Fibroblast of skin of left biceps (primary cell): Measurements from ENCODE around the gene HDAC4.

Source experiments
- DNase-seq, 2 experiments: peaks; one replicate each; pipeline ENCODE4 v3.0.0-alpha.2; 2013; ENCODE audit warnings: low read depth in 2 of 2

HDAC4 gene

GRCh38 chr2:239369631-239370161 lies 31.1 kb downstream of the HDAC4 start:
- no peak for DNase-seq

GRCh38 chr2:239368906-239369552 lies 31.8 kb downstream of the HDAC4 start:
- no peak for DNase-seq

GRCh38 chr2:239368321-239368720 lies 32.5 kb downstream of the HDAC4 start:
- no peak for DNase-seq

GRCh38 chr2:239366740-239367139 lies 34.1 kb downstream of the HDAC4 start:
- DNase-seq, result no peak

- no peak for DNase-seq
Observed at GRCh38 chr2:239365782-239366435, 34.9 kb downstream of the HDAC4 start.

- no peak for DNase-seq
Observed at GRCh38 chr2:239365071-239365781, 35.6 kb downstream of the HDAC4 start.

GRCh38 chr2:239363946-239364637 lies 36.7 kb downstream of the HDAC4 start:
- no peak for DNase-seq

- no peak for DNase-seq
Observed at GRCh38 chr2:239362507-239362906, 38.3 kb downstream of the HDAC4 start.

- DNase-seq, result no peak
Observed at GRCh38 chr2:239361311-239361642, 39.5 kb downstream of the HDAC4 start.

- no peak for DNase-seq
Observed at GRCh38 chr2:239360421-239361310, 40.2 kb downstream of the HDAC4 start.

GRCh38 chr2:239360008-239360407 lies 40.8 kb downstream of the HDAC4 start:
- no peak for DNase-seq

- no peak for DNase-seq
Observed at GRCh38 chr2:239359196-239359912, 41.5 kb downstream of the HDAC4 start.

GRCh38 chr2:239358062-239358754 lies 42.6 kb downstream of the HDAC4 start:
- no peak for DNase-seq

- DNase-seq, result no peak
Observed at GRCh38 chr2:239355724-239356123, 45.1 kb downstream of the HDAC4 start.

GRCh38 chr2:239355139-239355538 lies 45.7 kb downstream of the HDAC4 start:
- no peak for DNase-seq

- DNase-seq, result no peak
Observed at GRCh38 chr2:239354791-239355136, 46.1 kb downstream of the HDAC4 start.

GRCh38 chr2:239354132-239354790 lies 46.6 kb downstream of the HDAC4 start:
- DNase-seq, result no peak

- peak; percentile 9 to 17 for DNase-seq
Observed at GRCh38 chr2:239353692-239354091, 47.1 kb downstream of the HDAC4 start.

GRCh38 chr2:239351687-239352086 lies 49.1 kb downstream of the HDAC4 start:
- DNase-seq, result no peak
